Thoracic aorta (tissue), 2 donors: ENCODE results near the gene LYSMD2. TPM values are rescaled to one million over a fixed set of nuclear protein-coding genes. Genes with fewer than 3 reads are reported as not detected.

Experiments used
- ATAC-seq: fragments of 150-250 bp; one replicate; pipeline ENCODE4 v1.8.0; 2017; ENCODE audit warnings: low read depth; ENCODE audit not compliant: insufficient number of reproducible peaks, low FRiP score
- DNase-seq: peaks from one replicate; pipeline ENCODE4 v3.0.0-alpha.2; 2020; ENCODE audit warnings: low spot score
- H3K27ac ChIP-seq, 2 donors: fragments of 200-600 bp; sonication (generic); 1 replicate in 1 of 2; 2 replicates in 1 of 2; pipeline ENCODE4 v1.5.1; 2016; ENCODE audit warnings: mild to moderate bottlenecking in 2 of 2, moderate library complexity in 2 of 2
- H3K27me3 ChIP-seq: fragments of 200-600 bp; sonication (generic); replicated peaks from 2 replicates; pipeline ENCODE4 v1.6.0; 2016; ENCODE audit warnings: mild to moderate bottlenecking; ENCODE audit not compliant: insufficient read depth
- H3K36me3 ChIP-seq: fragments of 200-600 bp; sonication (generic); one replicate; pipeline ENCODE4 v1.5.1; 2016
- H3K4me1 ChIP-seq, 2 donors: fragments of 200-600 bp; sonication (generic); 1 replicate in 1 of 2; 2 replicates in 1 of 2; pipeline versions ENCODE4 v1.5.1 to v1.6.0; 2016; ENCODE audit warnings: low read depth in 2 of 2, mild to moderate bottlenecking in 1 of 2; ENCODE audit not compliant: control insufficient read depth in 1 of 2
- H3K4me3 ChIP-seq: fragments of 200-600 bp; sonication (generic); 2 replicates; pipeline ENCODE4 v1.5.1; 2016; ENCODE audit warnings: mild to moderate bottlenecking
- H3K9me3 ChIP-seq: fragments of 200-600 bp; sonication (generic); 2 replicates; pipeline ENCODE4 v1.5.1; 2016
- CTCF ChIP-seq: fragments of 200-600 bp; sonication (generic); IDR thresholded peaks from one replicate; pipeline ENCODE4 v1.5.1; 2019; ENCODE audit warnings: antibody characterized with exemption
- total RNA-seq, 2 donors: library from RNA; depleted of rRNA; stranded (reverse); fragments of >200 nt; gene quantifications; one replicate each; pipeline versions ENCODE4 v1.1.0 to v1.2.3, GENCODE V29; 2016

The LYSMD2 gene
- total RNA-seq, 2 donors from 2014 or later, result 16.8 to 21.8 TPM

- Histone ChIP-seq H3K9me3 (no peaks in the 10 kb centered on the region), H3K4me3 (no peak overlapping the region), H3K36me3 (no peaks in the 10 kb centered on the region), H3K4me1 (peaks cover 7 to 15% of the 10 kb centered on the region in 2 donors), H3K27me3 (no peaks in the 10 kb centered on the region), H3K27ac (no peak overlapping the region)
- no peak for DNase-seq
- no peak for TF ChIP-seq CTCF
- ATAC-seq, result no peak
Measured at GRCh38 chr15:51754267-51754666, 16.8 kb upstream of the LYSMD2 start.

DNA sequence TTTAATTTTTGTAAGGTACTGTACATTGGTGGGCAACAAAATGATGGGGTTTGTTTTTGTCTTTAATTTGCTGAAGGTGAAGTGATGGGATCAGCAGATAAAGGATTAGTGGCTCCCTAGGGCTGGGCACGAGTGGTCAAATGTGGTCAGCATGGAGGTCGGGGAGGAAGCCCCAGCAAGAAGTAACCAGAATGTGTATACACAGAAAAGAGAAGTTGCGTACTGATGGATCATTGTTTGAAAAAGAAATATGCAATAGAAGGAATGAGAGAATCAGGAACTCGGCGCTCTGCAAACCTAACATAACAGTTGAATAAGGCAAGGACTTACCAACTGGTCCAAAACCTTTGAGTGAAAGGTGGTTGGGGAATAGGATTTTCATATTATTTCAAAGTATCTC is 15.4 kb upstream of the LYSMD2 start:
- Histone ChIP-seq H3K9me3 (no peaks in the 10 kb centered on the region), H3K27me3 (no peaks in the 10 kb centered on the region), H3K27ac (no peak overlapping the region), H3K4me1 (peaks cover 7 to 15% of the 10 kb centered on the region in 2 donors), H3K36me3 (no peaks in the 10 kb centered on the region), H3K4me3 (peak overlapping the region; percentile 82)
- DNase-seq (no peak), ATAC-seq (no peak)
- no peak for TF ChIP-seq CTCF

GRCh38 chr15:51751697-51752683 is 14.5 kb upstream of the LYSMD2 start:
- TF ChIP-seq CTCF, result no peak
- Histone ChIP-seq H3K36me3 (no peaks in the 10 kb centered on the region), H3K27ac (peak overlapping the region in 1 of 2 donors; percentile 47), H3K9me3 (no peaks in the 10 kb centered on the region), H3K4me3 (peak overlapping the region; percentile 82), H3K4me1 (peaks cover 7 to 15% of the 10 kb centered on the region in 2 donors), H3K27me3 (no peaks in the 10 kb centered on the region)
- ATAC-seq, result no peak
- DNase-seq, result no peak

DNA sequence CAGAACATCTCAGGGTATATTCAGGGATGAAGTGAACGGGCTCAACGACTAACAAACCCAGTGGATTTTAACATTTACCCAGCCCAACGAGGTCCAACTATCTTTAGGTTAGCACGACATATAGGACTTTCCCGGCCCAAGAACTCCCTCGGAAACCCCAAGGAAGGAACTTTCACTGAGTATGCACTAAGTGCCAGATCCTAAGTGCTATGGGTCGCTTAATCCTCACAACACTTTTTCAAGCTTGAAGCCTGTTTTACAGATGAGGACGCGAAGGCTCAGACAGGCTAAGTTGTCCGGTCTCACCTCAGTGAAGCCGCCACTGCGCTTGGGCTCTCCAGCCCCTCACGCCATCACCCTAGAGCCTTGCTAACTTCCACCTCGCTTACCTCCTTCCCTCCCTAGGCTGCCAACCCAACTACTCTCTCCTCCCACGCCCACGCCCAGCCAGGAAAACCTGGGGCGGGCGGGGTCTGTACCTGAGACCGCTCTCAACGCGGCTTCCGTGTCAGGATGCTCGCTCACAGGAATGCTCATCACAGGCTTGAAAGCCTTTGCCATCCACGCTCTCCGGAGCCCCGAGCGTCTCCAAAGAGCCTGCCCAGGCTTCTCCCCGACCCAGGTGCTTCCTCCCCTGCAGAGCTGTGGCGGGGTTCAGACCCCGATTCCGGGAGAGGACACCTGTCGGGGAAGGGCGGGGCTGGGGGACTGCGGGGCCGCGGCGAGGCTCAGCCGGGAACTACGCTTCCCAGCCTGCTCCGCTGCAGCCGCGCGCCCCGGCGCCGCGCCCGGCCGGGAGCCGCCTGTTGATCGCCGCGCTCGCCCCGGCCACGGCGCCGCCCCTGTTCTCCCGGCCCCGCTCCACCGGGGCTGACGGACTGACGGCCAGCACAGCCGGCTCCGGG is 13.6 kb upstream of the LYSMD2 start, which contains the start of gene TMOD2:
Gene TMOD2 (plus strand): TSS at position 806 of the 905 bp plus-strand sequence. CDS start 14,845 bp downstream, outside the sequence.
- DNase-seq, result no peak
- Histone ChIP-seq H3K27ac (peak within 1 kb of the TSS in 1 of 2 donors; percentile 47), H3K9me3 (no peaks in the 10 kb centered on the region), H3K27me3 (no peaks in the 10 kb centered on the region), H3K4me3 (peak within 1 kb of the TSS; percentile 82), H3K36me3 (no peaks in the 10 kb centered on the region), H3K4me1 (peaks cover 7 to 15% of the 10 kb centered on the region in 2 donors)
- TF ChIP-seq CTCF, result no peak
- no peak for ATAC-seq

DNA sequence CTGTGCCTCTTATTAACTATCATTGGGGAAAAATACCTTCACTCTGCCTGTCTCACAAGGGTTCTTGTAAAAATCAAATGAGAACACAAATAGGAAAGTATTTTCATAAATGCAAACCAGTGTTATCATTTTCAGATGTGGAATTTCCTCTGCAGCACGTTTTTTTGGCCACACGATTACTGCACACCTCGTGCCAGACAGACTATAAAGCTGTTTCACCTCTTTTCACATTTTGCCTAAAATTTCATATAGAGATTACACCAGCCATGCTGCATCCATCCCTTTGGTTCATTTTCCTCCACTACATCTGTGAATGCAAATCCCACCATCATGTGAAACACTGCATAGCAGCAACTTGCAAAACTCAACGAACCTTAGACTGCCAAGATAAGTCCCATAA is 12.7 kb upstream of the LYSMD2 start:
- Histone ChIP-seq H3K4me1 (peaks cover 7 to 15% of the 10 kb centered on the region in 2 donors), H3K36me3 (no peaks in the 10 kb centered on the region), H3K4me3 (no peak overlapping the region), H3K27ac (no peak overlapping the region), H3K27me3 (no peaks in the 10 kb centered on the region), H3K9me3 (no peaks in the 10 kb centered on the region)
- ATAC-seq (no peak), DNase-seq (no peak)
- TF ChIP-seq CTCF, result no peak
